Ovary (tissue), 3 donors: ENCODE results near the gene KRT78.

Experiments used
- EP300 ChIP-seq: sonication (generic); formaldehyde crosslinking; IDR thresholded peaks from one replicate; pipeline ENCODE4 v1.6.1; 2017; ENCODE audit warnings: antibody characterized with exemption
- POLR2A ChIP-seq: fragments of 450-650 bp; IDR thresholded peaks from one replicate; pipeline ENCODE4 v1.6.1; 2017; ENCODE audit warnings: antibody characterized with exemption, mild to moderate bottlenecking, moderate library complexity
- TF ChIP-seq, protein P1 (sequence below), 3 donors: fragments of 450-650 bp in 2 of 3; fragments of 200-600 bp in 1 of 3; IDR thresholded peaks; one replicate each; pipeline versions ENCODE4 v1.5.1 to v1.8.0; 2016 to 2022; ENCODE audit warnings: antibody characterized with exemption in 3 of 3, mild to moderate bottlenecking in 1 of 3
- donor health status: DM: no; HTN: no; CAD: no.

DNA sequence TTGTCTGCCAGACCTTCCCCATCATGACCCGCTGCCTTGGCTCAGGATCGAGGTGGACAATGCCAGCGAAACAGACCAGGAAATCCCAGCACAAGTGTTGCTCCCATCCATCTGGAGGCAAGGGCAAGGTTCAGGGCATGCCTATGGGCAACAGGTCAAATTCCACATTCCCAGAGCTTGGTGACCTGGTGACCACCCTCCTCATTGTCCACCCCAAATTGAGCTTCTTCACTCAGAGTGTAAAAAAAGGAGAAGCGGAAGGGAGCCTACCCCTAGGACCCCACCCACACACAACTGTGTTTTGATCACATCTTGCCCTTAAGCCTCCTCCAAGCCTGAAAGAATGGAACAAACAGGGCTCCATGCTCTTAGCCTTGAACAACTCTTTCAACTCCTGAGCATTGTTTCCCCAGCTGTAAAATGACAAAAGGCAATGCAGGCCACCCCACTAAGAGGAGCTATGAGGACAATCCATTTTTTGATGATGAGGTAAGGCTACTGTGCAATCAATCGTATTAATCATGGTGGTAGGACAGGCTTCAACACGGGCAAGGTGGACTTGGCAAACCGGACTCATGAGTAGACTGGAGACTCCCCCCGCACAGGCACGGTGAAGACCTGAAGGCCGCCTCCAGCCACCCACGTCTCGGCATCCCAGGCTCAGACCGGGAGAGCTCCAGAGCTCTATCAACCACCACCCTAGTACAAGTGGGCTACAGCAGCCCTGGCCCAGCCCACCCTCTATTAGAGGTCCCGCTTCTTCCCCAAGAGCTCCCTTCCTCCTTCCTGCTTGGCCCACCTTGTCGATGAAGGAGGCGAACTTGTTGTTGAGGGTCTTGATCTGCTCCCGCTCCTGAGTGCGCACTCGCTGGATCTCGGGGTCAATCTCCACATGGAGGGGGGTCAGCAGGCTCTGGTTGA lies 15.5 kb downstream of the KRT78 start:
- TF ChIP-seq, protein P1, sequence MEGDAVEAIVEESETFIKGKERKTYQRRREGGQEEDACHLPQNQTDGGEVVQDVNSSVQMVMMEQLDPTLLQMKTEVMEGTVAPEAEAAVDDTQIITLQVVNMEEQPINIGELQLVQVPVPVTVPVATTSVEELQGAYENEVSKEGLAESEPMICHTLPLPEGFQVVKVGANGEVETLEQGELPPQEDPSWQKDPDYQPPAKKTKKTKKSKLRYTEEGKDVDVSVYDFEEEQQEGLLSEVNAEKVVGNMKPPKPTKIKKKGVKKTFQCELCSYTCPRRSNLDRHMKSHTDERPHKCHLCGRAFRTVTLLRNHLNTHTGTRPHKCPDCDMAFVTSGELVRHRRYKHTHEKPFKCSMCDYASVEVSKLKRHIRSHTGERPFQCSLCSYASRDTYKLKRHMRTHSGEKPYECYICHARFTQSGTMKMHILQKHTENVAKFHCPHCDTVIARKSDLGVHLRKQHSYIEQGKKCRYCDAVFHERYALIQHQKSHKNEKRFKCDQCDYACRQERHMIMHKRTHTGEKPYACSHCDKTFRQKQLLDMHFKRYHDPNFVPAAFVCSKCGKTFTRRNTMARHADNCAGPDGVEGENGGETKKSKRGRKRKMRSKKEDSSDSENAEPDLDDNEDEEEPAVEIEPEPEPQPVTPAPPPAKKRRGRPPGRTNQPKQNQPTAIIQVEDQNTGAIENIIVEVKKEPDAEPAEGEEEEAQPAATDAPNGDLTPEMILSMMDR (IDR thresholded peaks at IDR 0.05), result no peak
- no peak for TF ChIP-seq POLR2A
- no peak for TF ChIP-seq EP300
